Cardiac fibroblast (primary cell): ENCODE measurements around the gene NDUFS7.

Source experiments
- DNase-seq, 2 donors: peaks; one replicate each; pipeline versions ENCODE4 v3.0.0 to v3.0.0-alpha.2; 2010; ENCODE audit warnings: low read depth in 2 of 2
- H3K4me3 ChIP-seq, 2 donors: replicated peaks in 1 of 2; 1 replicate in 1 of 2; 2 replicates in 1 of 2; pipeline ENCODE4 v1.5.1; 2011; ENCODE audit warnings: low read depth in 2 of 2, low read length in 2 of 2, mild to moderate bottlenecking in 2 of 2, moderate library complexity in 1 of 2
- CTCF ChIP-seq: IDR thresholded peaks from one replicate; pipeline ENCODE4 v1.5.1; 2011; ENCODE audit warnings: low read depth, mild to moderate bottlenecking, low read length, inconsistent platforms

NDUFS7 gene

DNA sequence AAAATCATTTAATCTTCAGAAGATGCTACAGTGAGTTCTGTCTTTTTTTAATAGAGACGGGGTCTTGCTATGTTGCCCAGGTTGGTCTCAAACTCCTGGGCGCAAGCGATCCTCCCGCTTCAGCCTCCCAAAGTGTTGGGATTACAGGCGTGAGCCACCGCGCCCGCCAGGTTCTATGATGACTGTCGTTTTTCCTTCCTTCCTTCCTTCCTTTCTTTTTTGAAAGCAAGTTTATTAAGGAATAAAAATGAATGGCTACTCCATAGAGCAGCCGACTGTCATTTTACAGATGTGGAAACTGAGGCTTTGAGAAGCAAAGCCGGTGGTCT lies 18.1 kb downstream of the NDUFS7 start:
- H3K4me3 ChIP-seq = peak overlapping the region; percentile 32 to 61
- TF ChIP-seq CTCF = no peak
- no peak for DNase-seq

- no peak for DNase-seq
- no peak for TF ChIP-seq CTCF
- no peak overlapping the region for H3K4me3 ChIP-seq
These were observed 18.8 kb downstream of the NDUFS7 start for GRCh38 chr19:1402411-1403070.

DNA sequence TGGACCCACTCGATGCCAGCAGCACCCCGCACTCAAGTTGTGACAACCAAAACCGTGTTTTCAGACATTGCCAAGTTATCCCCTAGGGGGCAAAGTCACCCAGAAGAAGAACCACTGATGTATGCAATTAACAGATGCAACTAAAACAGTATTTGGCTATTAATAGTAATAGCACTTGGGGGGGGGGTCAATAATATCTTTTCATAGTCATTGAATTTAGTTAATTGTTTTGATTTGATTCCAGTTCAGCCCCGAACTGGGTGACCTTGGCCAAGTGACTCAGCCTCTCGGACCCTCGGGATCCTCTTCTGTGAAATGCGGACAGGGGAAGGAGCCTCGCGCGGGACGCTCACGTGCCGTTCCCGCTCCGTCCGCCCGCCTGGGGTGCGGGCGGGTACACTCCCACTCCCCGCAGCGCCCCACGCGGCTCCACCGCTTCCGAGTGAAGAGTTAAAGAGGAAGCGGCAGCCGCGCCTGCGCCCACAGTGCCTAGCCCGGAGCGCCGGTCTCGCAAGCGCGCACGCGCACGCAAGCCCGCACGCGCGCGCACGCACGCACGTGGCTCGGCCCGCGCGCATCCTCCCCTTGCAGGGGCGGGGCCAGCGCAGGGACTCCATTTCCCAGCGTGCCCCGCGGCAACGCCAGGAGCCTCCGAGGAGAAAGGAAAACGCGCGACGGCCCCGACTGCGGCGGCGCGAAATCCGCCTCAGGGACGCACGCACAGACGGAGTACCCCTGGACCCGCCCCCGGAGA lies 23.2 kb downstream of the NDUFS7 start:
- TF ChIP-seq CTCF = no peak
- H3K4me3 ChIP-seq = peak overlapping the region; percentile 47 to 55
- DNase-seq = peak; percentile 99

- no peak for TF ChIP-seq CTCF
- no peak for DNase-seq
These were observed 24.0 kb downstream of the NDUFS7 start, which contains the start of gene DAZAP1 for GRCh38 chr19:1407528-1408299. TSS of gene DAZAP1 (plus strand) at chr19:1407586. CDS start at chr19:1407774, 188 bp downstream.

DNA sequence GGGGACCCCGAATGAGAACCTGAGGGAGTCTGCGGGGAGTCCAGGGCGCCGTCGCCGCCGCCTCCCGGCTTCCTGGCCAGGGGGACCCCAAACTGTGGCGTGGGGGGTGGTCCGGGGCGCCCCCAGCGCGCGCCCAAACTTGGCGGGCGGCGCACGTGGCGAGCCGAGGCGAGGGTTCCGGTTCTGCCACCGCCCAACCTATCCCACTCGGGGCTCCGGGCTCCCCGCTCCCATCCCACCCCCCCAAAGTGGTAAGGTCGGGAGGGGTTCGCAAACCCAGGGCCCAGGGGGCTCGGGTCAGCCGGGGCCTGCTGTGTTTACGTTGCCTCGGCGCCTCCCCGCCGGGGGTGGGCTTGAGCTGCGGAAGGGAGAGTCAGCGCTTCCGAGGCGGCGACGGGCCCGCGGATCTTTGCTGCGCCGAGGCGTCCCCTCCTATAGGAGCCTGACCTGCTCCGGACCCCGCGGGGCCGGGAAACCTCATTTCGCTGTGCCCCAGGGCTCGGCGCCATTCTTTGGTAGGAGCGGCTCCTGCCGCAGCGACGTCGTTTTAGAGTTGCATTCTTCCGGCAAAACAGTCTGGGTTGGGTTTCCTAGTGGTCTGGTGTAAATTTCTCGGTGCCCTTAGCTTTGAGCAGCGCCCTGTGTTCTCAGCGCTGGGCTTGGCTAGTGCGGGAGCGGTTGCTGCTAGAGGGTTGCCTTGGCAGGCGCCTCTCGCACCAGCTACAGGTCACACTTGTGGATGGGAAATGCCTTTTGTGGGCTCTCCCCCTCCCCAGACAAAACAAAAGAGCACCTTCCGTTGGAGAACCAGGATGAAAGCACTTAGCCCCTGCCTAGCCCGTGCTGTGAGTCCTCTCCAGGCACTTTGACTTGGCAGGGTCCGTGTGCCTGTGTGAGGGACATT lies 24.8 kb downstream of the NDUFS7 start:
- peak overlapping the region; percentile 84 to 98 for H3K4me3 ChIP-seq
- no peak for TF ChIP-seq CTCF
- peak; percentile 65 to 66 for DNase-seq

More at GRCh38 chr19:1407528-1408299, 24.0 kb downstream of the NDUFS7 start, which contains the start of gene DAZAP1:
- peak within 1 kb of the TSS; percentile 84 to 98 for H3K4me3 ChIP-seq
